GM23248 (cell line): ENCODE measurements around the gene CTDSP1. TPM values are rescaled to one million over a fixed set of nuclear protein-coding genes. Genes with fewer than 3 reads are reported as not detected.
A peak's percentile ranks its signal among the peaks of the same experiment; 100 is the strongest.

Experiments
- DNase-seq: peaks from one replicate; pipeline ENCODE4 v3.0.0-alpha.2; 2015
- H2AFZ ChIP-seq: fragments of 200-600 bp; sonication (generic); 2 replicates; pipeline ENCODE4 v1.6.1; 2016; ENCODE audit warnings: antibody characterized with exemption
- H3F3A ChIP-seq: fragments of 200-600 bp; sonication (generic); 2 replicates; pipeline ENCODE4 v1.6.1; 2016; ENCODE audit warnings: mild to moderate bottlenecking, antibody characterized with exemption, mixed run types; ENCODE audit not compliant: insufficient read depth
- H3K27ac ChIP-seq: fragments of 200-600 bp; sonication (generic); 2 replicates; pipeline ENCODE4 v1.5.1; 2016; ENCODE audit warnings: mild to moderate bottlenecking
- H3K27me3 ChIP-seq: fragments of 200-600 bp; sonication (generic); replicated peaks from 2 replicates; pipeline ENCODE4 v1.6.1; 2016; ENCODE audit warnings: mild to moderate bottlenecking; ENCODE audit not compliant: insufficient read depth
- H3K36me3 ChIP-seq: fragments of 200-600 bp; sonication (generic); 2 replicates; pipeline ENCODE4 v1.6.1; 2016; ENCODE audit warnings: low read depth, mild to moderate bottlenecking
- H3K4me1 ChIP-seq: fragments of 200-600 bp; sonication (generic); 2 replicates; pipeline ENCODE4 v1.6.1; 2016; ENCODE audit warnings: mild to moderate bottlenecking; ENCODE audit not compliant: insufficient read depth
- H3K4me2 ChIP-seq: fragments of 200-600 bp; sonication (generic); one replicate; pipeline ENCODE4 v1.6.1; 2016; ENCODE audit warnings: mild to moderate bottlenecking; ENCODE audit not compliant: unreplicated experiment
- H3K4me3 ChIP-seq: fragments of 200-600 bp; sonication (generic); 2 replicates; pipeline ENCODE4 v1.5.1; 2016; ENCODE audit warnings: mild to moderate bottlenecking
- H3K79me2 ChIP-seq: fragments of 200-600 bp; sonication (generic); 2 replicates; pipeline ENCODE4 v1.6.1; 2016; ENCODE audit warnings: mild to moderate bottlenecking; ENCODE audit not compliant: insufficient read depth
- H3K9ac ChIP-seq: fragments of 200-600 bp; sonication (generic); 2 replicates; pipeline ENCODE4 v1.6.1; 2016; ENCODE audit warnings: mild to moderate bottlenecking
- H3K9me2 ChIP-seq: fragments of 200-600 bp; sonication (generic); 2 replicates; pipeline ENCODE4 v1.6.1; 2016; ENCODE audit warnings: mixed run types, mild to moderate bottlenecking, moderate library complexity; ENCODE audit not compliant: insufficient read depth
- H3K9me3 ChIP-seq: fragments of 200-600 bp; sonication (generic); one replicate; pipeline ENCODE4 v1.6.1; 2017; ENCODE audit warnings: low read depth
- H4K20me1 ChIP-seq: fragments of 200-600 bp; sonication (generic); 2 replicates; pipeline ENCODE4 v1.6.0; 2016; ENCODE audit not compliant: insufficient read depth
- EZH2 ChIP-seq: fragments of 200-600 bp; sonication (generic); IDR thresholded peaks from 2 replicates; pipeline ENCODE4 v1.6.1; 2018; ENCODE audit warnings: antibody characterized with exemption, mild to moderate bottlenecking; ENCODE audit not compliant: insufficient read depth, poor library complexity, severe bottlenecking
- EZH2phosphoT487 ChIP-seq: fragments of 200-600 bp; sonication (generic); IDR thresholded peaks from 2 replicates; pipeline ENCODE4 v1.6.1; 2018; ENCODE audit warnings: antibody characterized with exemption, moderate library complexity, mild to moderate bottlenecking, low read depth; ENCODE audit not compliant: insufficient read depth
- WGBS, 2 experiments: methylation state at CpG; one replicate each; pipeline ENCODE4 v1.1.6; 2015 to 2017; ENCODE audit warnings: low lambda C conversion rate in 2 of 2, low coverage in 1 of 2; ENCODE audit errors: missing lambda C conversion rate in 2 of 2; 5-methylcytosine and 5-hydroxymethylcytosine counted together
- in situ Hi-C: fragments of 300-500 bp; cut with MboI; formaldehyde crosslinking; loops from 2 replicates; pipeline ENCODE4 v1.15.0; 2020
- microRNA counts: library from miRNA; unstranded; fragments of <30 nt; microRNA quantifications from one replicate; lab custom pipeline; 2016
- microRNA-seq: library from miRNA; unstranded; fragments of <30 nt; microRNA quantifications from one replicate; pipeline ENCODE4, GENCODE V29; 2016; ENCODE audit warnings: borderline number of aligned reads
- polyA plus RNA-seq: library from polyadenylated mRNA; unstranded; fragments of >200 nt; fragmentation: Nextera tagmentation; extraction: Ambion mirVana; gene quantifications from 2 replicates; pipeline ENCODE4 v1.2.1, GENCODE V29; 2016
- small RNA-seq: library from RNA; depleted of rRNA; stranded (forward); fragments of <200 nt; gene quantifications from one replicate; pipeline ENCODE3, GENCODE V24; 2014; ENCODE audit warnings: low read depth, low replicate concordance
- total RNA-seq: library from RNA; depleted of rRNA; stranded (reverse); fragments of >200 nt; shearing (Covaris generic); gene quantifications from 2 replicates; pipeline ENCODE4 v1.2.3, GENCODE V29; 2014; rRNA removed

Gene CTDSP1
- total and polyA plus RNA-seq, 2 experiments from 2014 or later, result 28.5 to 119 TPM

DNA sequence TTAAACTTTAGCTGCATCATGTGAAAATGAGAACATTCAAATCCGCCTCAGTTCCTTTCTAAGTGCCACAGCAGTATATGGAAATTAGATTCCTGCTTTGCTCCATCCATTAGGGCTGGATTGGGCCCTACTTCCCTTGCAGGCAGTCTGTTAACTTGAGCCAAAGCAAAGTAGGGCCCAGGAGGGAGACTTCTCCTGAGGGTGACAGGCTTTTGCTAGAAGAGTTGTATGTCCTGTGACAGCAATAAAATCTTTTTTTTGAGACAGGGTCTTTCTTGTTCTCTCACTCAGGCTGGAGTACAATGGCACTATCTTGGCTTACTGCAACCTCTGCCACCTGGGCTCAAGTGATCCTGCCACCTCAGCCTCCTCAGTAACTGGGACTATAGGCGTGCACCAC is 47.4 kb downstream of the CTDSP1 start:
- Histone ChIP-seq H3K9me2 (no peaks in the 10 kb centered on the region), H3K4me3 (no peak overlapping the region), H4K20me1 (no peaks in the 10 kb centered on the region), H3K9me3 (no peaks in the 10 kb centered on the region), H3K79me2 (no peaks in the 10 kb centered on the region), H3K27me3 (no peaks in the 10 kb centered on the region), H3K4me2 (no peak overlapping the region), H3K36me3 (peaks cover 5% of the 10 kb centered on the region; the same call in 1 of the 2 replicates), H2AFZ (no peak overlapping the region), H3K27ac (no peak overlapping the region), H3K9ac (no peak overlapping the region), H3F3A (no peaks in the 10 kb centered on the region; the same call in 1 of the 2 replicates), H3K4me1 (no peaks in the 10 kb centered on the region)
- WGBS, 2 experiments, result 100% methylated on average over 2 of the region's 2 CpGs
- DNase-seq, result no peak
- in situ Hi-C loops, result no loop called here
- TF ChIP-seq EZH2, result no peak
- no peak for TF ChIP-seq EZH2phosphoT487

DNA sequence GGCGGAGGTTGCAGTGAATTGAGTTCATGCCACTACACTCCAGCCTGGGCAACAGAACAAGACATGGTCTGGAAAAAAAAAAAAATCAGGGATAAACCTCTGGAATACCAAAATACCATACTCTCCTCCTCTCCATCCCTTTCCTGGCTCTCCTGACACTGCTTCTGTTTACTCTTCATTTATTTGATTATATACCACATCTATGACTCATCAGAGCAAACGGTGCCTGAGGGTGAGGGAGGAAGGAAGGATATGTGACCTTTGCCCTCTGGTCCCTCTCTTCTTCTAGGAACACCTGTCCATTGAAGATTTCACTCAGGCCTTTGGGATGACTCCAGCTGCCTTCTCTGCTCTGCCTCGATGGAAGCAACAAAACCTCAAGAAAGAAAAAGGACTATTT is 49.3 kb downstream of the CTDSP1 start:
- WGBS, 2 experiments, result 58 to 66% methylated on average over 3 of the region's 3 CpGs
- Histone ChIP-seq H3K79me2 (no peaks in the 10 kb centered on the region), H3K27me3 (no peaks in the 10 kb centered on the region), H3K9ac (no peak overlapping the region), H3K4me2 (no peak overlapping the region), H3K4me3 (no peak overlapping the region), H3K27ac (no peak overlapping the region), H3K9me2 (no peaks in the 10 kb centered on the region), H3K36me3 (peaks cover 12% of the 10 kb centered on the region; the same call in 1 of the 2 replicates), H4K20me1 (no peaks in the 10 kb centered on the region), H3F3A (no peaks in the 10 kb centered on the region; the same call in 1 of the 2 replicates), H3K9me3 (no peaks in the 10 kb centered on the region), H3K4me1 (no peaks in the 10 kb centered on the region), H2AFZ (no peak overlapping the region)
- in situ Hi-C loops, result no loop called here
- no peak for TF ChIP-seq EZH2
- no peak for TF ChIP-seq EZH2phosphoT487
- peak; percentile 34 for DNase-seq

DNA sequence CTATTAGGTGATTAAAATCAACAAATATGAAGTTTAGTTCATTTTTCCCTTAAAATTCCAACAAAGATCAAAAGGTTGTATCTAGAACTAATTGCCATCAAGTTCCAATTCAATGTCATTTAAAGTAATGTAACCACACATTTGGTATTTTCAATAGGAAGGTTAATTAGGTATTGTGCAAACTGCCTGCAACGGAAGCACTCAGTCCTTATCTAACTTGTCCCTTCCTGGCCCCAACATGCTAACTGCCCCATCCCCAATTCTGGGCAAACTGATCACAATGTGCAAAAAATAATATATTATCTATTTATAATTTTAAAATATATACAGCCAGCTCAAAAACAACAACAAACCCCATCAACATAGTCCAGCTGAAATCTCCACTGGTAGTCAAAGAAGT is 52.4 kb downstream of the CTDSP1 start:
- H3K4me1 ChIP-seq, result no peaks in the 10 kb centered on the region
- H4K20me1 ChIP-seq, result no peaks in the 10 kb centered on the region
- TF ChIP-seq EZH2, result no peak
- no peak for TF ChIP-seq EZH2phosphoT487
- H3K9me3 ChIP-seq, result no peaks in the 10 kb centered on the region
- H3K36me3 ChIP-seq, result peaks cover 19% of the 10 kb centered on the region
- H3F3A ChIP-seq, result no peaks in the 10 kb centered on the region; the same call in 1 of the 2 replicates
- in situ Hi-C loops, result no loop called here
- no peaks in the 10 kb centered on the region for H3K79me2 ChIP-seq
- no peak overlapping the region for H2AFZ ChIP-seq
- WGBS, 2 experiments, result 93 to 100% methylated on average over 1 of the region's 1 CpG
- H3K9ac ChIP-seq, result no peak overlapping the region
- no peak overlapping the region for H3K4me2 ChIP-seq
- no peaks in the 10 kb centered on the region for H3K9me2 ChIP-seq
- no peak for DNase-seq
- no peaks in the 10 kb centered on the region for H3K27me3 ChIP-seq
- no peak overlapping the region for H3K4me3 ChIP-seq
- H3K27ac ChIP-seq, result no peak overlapping the region

MicroRNA genes within 50 kb of the gene (microRNA counts, 767-probe panel; counts per million panel counts)
- microRNA hsa-miR-26b-5p (lab: Ali Mortazavi, UCI), result 3,212 counts per million, percentile 87 among the panel's probes with 10 or more counts

Small RNAs within 50 kb of the gene (microRNA-seq; reads per million reads assigned to microRNA genes)
- 19,790 reads per million, percentile 96 among the genes with 10 or more reads in this experiment for gene MIR26B

Small RNAs within 50 kb of the gene (small RNA-seq; reads per million reads assigned to genes)
- 33.2 reads per million, percentile 92 among the genes with 10 or more reads in this experiment for gene MIR26B

Other genes with a start within 250 kb of the CTDSP1 start
- gene CXCR1, start 232.9 kb upstream of the CTDSP1 start, total RNA-seq, result not detected in 2 replicates
- not detected in 2 replicates for gene CXCR1, start 232.9 kb upstream of the CTDSP1 start, polyA plus RNA-seq
- 568 and 644 TPM in 2 replicates for gene ARPC2, start 182.7 kb upstream of the CTDSP1 start, total RNA-seq
- gene ARPC2, start 182.7 kb upstream of the CTDSP1 start, polyA plus RNA-seq, result 837 and 851 TPM in 2 replicates
- gene GPBAR1, start 138.9 kb upstream of the CTDSP1 start, total RNA-seq, result not detected in 2 replicates
- gene GPBAR1, start 138.9 kb upstream of the CTDSP1 start, polyA plus RNA-seq, result 0.14 TPM in 1 of 2 replicates, not detected in the other
- 117 and 191 TPM in 2 replicates for gene AAMP, start 129.7 kb upstream of the CTDSP1 start, total RNA-seq
- gene AAMP, start 129.7 kb upstream of the CTDSP1 start, polyA plus RNA-seq, result 112 and 114 TPM in 2 replicates
- 22.8 and 28.6 TPM in 2 replicates for gene PNKD, start 129.3 kb upstream of the CTDSP1 start, total RNA-seq
- gene PNKD, start 129.3 kb upstream of the CTDSP1 start, polyA plus RNA-seq, result 79.3 and 82.7 TPM in 2 replicates
- 178 and 214 TPM in 2 replicates for gene TMBIM1, start 107.4 kb upstream of the CTDSP1 start, total RNA-seq
- 164 and 166 TPM in 2 replicates for gene TMBIM1, start 107.4 kb upstream of the CTDSP1 start, polyA plus RNA-seq
- gene CATIP, start 43.0 kb upstream of the CTDSP1 start, total RNA-seq, result not detected in 2 replicates
- not detected in 2 replicates for gene CATIP, start 43.0 kb upstream of the CTDSP1 start, polyA plus RNA-seq
- not detected in 2 replicates for gene SLC11A1, start 17.6 kb upstream of the CTDSP1 start, total RNA-seq
- 0.13 and 0.16 TPM in 2 replicates for gene SLC11A1, start 17.6 kb upstream of the CTDSP1 start, polyA plus RNA-seq
- not detected in 2 replicates for gene VIL1, start 19.3 kb downstream of the CTDSP1 start, total RNA-seq
- gene VIL1, start 19.3 kb downstream of the CTDSP1 start, polyA plus RNA-seq, result not detected in 2 replicates
- 6.6 and 6.7 TPM in 2 replicates for gene USP37, start 168.5 kb downstream of the CTDSP1 start, total RNA-seq
- gene USP37, start 168.5 kb downstream of the CTDSP1 start, polyA plus RNA-seq, result 5.0 and 5.1 TPM in 2 replicates
- 65.8 and 84.2 TPM in 2 replicates for gene CNOT9, start 169.0 kb downstream of the CTDSP1 start, total RNA-seq
- 32.3 and 34.8 TPM in 2 replicates for gene CNOT9, start 169.0 kb downstream of the CTDSP1 start, polyA plus RNA-seq
- 0.51 and 1.3 TPM in 2 replicates for gene PLCD4, start 208.0 kb downstream of the CTDSP1 start, total RNA-seq
- 1.6 TPM in 2 replicates for gene PLCD4, start 208.0 kb downstream of the CTDSP1 start, polyA plus RNA-seq